K562 (cell line): Measurements from ENCODE around the gene ABCC9. TPM values are rescaled to one million over a fixed set of nuclear protein-coding genes. Genes with fewer than 3 reads are reported as not detected.

Experiments used
- ATF2 ChIP-seq: sonication (generic); formaldehyde crosslinking; IDR thresholded peaks from 2 replicates; pipeline ENCODE4 v1.8.1; 2022; ENCODE audit warnings: missing genetic modification reagents
- EP300 ChIP-seq: IDR thresholded peaks from 2 replicates; pipeline ENCODE4 v1.6.1; 2012; ENCODE audit warnings: low read length, improper control_type of control experiment
- FOSL1 ChIP-seq: fragments of 200-800 bp; sonication (Bioruptor generic); conservative IDR thresholded peaks from 2 replicates; pipeline ENCODE4 v1.6.1; 2016; ENCODE audit warnings: missing genetic modification characterization, missing compliant biosample characterization
- HNRNPL ChIP-seq: fragments of 200-400 bp; formaldehyde crosslinking; IDR thresholded peaks from 2 replicates; pipeline ENCODE4 v1.6.1; 2017; ENCODE audit warnings: low read depth, mild to moderate bottlenecking, low read length
- HOMEZ ChIP-seq: fragments of 250-450 bp; sonication (Bioruptor Pico); IDR thresholded peaks from 2 replicates; pipeline ENCODE4 v1.4.0; 2020; ENCODE audit warnings: mild to moderate bottlenecking, moderate library complexity
- ILF3 ChIP-seq: fragments of 450-650 bp; IDR thresholded peaks from 2 replicates; pipeline ENCODE4 v1.6.1; 2018; ENCODE audit warnings: antibody characterized with exemption, mild to moderate bottlenecking, moderate library complexity, borderline replicate concordance
- MLLT1 ChIP-seq, 2 experiments: fragments of 450-650 bp; IDR thresholded peaks; 2 replicates each; pipeline ENCODE4 v1.6.1; 2016
- UBTF ChIP-seq, 2 experiments: IDR thresholded peaks; 2 replicates each; pipeline ENCODE4 v1.6.1; 2012; ENCODE audit warnings: improper control_type of control experiment in 2 of 2, low read depth in 2 of 2, low read length in 2 of 2, borderline replicate concordance in 1 of 2
- ZNF561 ChIP-seq: fragments of 450-650 bp; formaldehyde crosslinking; conservative IDR thresholded peaks from 2 replicates; pipeline ENCODE4 v1.4.0; 2020; ENCODE audit warnings: mild to moderate bottlenecking, moderate library complexity
- ZNF717 ChIP-seq: fragments of 250-450 bp; sonication (Bioruptor Pico); IDR thresholded peaks from 2 replicates; pipeline ENCODE4 v1.5.0; 2021
- polyA plus RNA-seq, 8 experiments: library from polyadenylated mRNA; depleted of rRNA in 4 of 8; stranded (reverse) in 5 of 8; unstranded in 3 of 8; fragments of >200 nt; fragmentation: Nextera tagmentation in 2 of 8; fragmentation: Illumina TruSeq in 1 of 8; extraction: Ambion mirVana in 2 of 8; extraction: Trizol in 1 of 8; gene quantifications; 2 replicates each; pipeline versions ENCODE4 v1.2.1 to v1.2.3, GENCODE V29; 2011 to 2014; ENCODE audit warnings: inconsistent platforms in 1 of 8, missing spikeins in 1 of 8
- total RNA-seq, 7 experiments: library from RNA; depleted of rRNA in 6 of 7; stranded (reverse); fragments of >200 nt in 6 of 7; fragmentation: Illumina TruSeq in 2 of 7; extraction: Trizol in 2 of 7; gene quantifications; 2 replicates each; pipeline versions ENCODE4 v1.2.1 to v1.2.3, GENCODE V29; 2011 to 2021; ENCODE audit warnings: low replicate concordance in 1 of 7

Gene ABCC9
- total and polyA plus RNA-seq, 9 of the 15 experiments (the other 6 are each of a cell fraction or from before 2014, with no cell fraction given) = 0.05 to 0.40 (median 0.18) TPM

- no peak for TF ChIP-seq FOSL1 (tag)
- TF ChIP-seq EP300 = no peak
- no peak for TF ChIP-seq HOMEZ (CRISPR knock-in tag)
- no peak for TF ChIP-seq ILF3
- TF ChIP-seq ZNF717 (CRISPR knock-in tag) = no peak
- TF ChIP-seq HNRNPL = no peak
- TF ChIP-seq MLLT1 (IDR thresholded peaks at IDR 0.05) = no peak
- TF ChIP-seq ZNF561 (CRISPR knock-in tag) = no peak
- no peak for TF ChIP-seq ATF2
- no peak for TF ChIP-seq UBTF (IDR thresholded peaks at IDR 0.05; ENCODE audit: borderline replicate concordance in 1 of 2, low read depth in 2 of 2, low read length in 2 of 2)
Observed at GRCh38 chr12:21848192-21848591, 93.0 kb downstream of the ABCC9 start (continued).
